Endothelial cell of umbilical vein (primary cell): ENCODE measurements around the gene CNKSR3. TPM values are rescaled to one million over a fixed set of nuclear protein-coding genes. Genes with fewer than 3 reads are reported as not detected.

Source experiments
- BruUV-seq: library from RNA; stranded (reverse); fragments of 400-500 nt; replicated peaks from 2 replicates; lab custom pipeline; 2021; lab: Mats Ljungman, UMichigan
- CTCF ChIA-PET: fragments of 300-600, 350-600 bp; sonication (Branson Sonifier 250); formaldehyde crosslinking; loops from one replicate; lab custom pipeline; 2021; ENCODE audit warnings: antibody characterized with exemption, inconsistent platforms; lab: Charles Lee
- POLR2A ChIA-PET: fragments of 300-600, 350-600 bp; sonication (Branson Sonifier 250); formaldehyde crosslinking; loops from one replicate; lab custom pipeline; 2021; ENCODE audit warnings: antibody characterized with exemption, inconsistent platforms; lab: Charles Lee
- DNase-seq: peaks from one replicate; pipeline ENCODE4 v3.0.0-alpha.2; 2011; ENCODE audit warnings: low read depth, low spot score
- FAIRE-seq: peaks from 2 replicates; lab custom pipeline; 2011; peaks lifted over from hg19 to GRCh38; lab: Jason Lieb, UNC
- H2AFZ ChIP-seq: 2 replicates; pipeline ENCODE4 v1.6.0; 2012; ENCODE audit warnings: low read depth, low read length, control low read depth, inconsistent platforms
- H3K27ac ChIP-seq: 2 replicates; pipeline ENCODE4 v1.5.1; 2011; ENCODE audit warnings: low read depth, mild to moderate bottlenecking, control low read depth, low read length, moderate library complexity; ENCODE audit not compliant: insufficient read depth
- H3K27me3 ChIP-seq, 2 experiments: 2 replicates each; pipeline versions ENCODE4 v1.6.0 to v1.6.1; 2011; ENCODE audit warnings: low read length in 2 of 2, mixed read lengths in 1 of 2; ENCODE audit not compliant: control insufficient read depth in 2 of 2, insufficient read depth in 2 of 2
- H3K36me3 ChIP-seq, 2 experiments: 2 replicates in 1 of 2; 3 replicates in 1 of 2; pipeline ENCODE4 v1.5.1; 2011; ENCODE audit warnings: low read length in 2 of 2, mild to moderate bottlenecking in 1 of 2, moderate library complexity in 1 of 2; ENCODE audit not compliant: control insufficient read depth in 2 of 2, insufficient read depth in 2 of 2; ENCODE audit errors: extremely low read depth in 1 of 2
- H3K4me1 ChIP-seq: 3 replicates; pipeline ENCODE4 v1.5.1; 2011; ENCODE audit warnings: mild to moderate bottlenecking, low read length; ENCODE audit not compliant: control insufficient read depth, insufficient read depth; ENCODE audit errors: extremely low read depth
- H3K4me2 ChIP-seq: 2 replicates; pipeline ENCODE4 v1.6.1; 2011; ENCODE audit warnings: low read length, control low read depth, mixed read lengths; ENCODE audit not compliant: insufficient read depth
- H3K4me3 ChIP-seq, 3 experiments: fragments of 200-600 bp in 1 of 3; sonication (generic), shearing (Covaris generic) in 1 of 3; replicated peaks in 1 of 3; 2 replicates each; pipeline ENCODE4 v1.5.1; 2011 to 2016; ENCODE audit warnings: control low read depth in 3 of 3, low read length in 3 of 3, mild to moderate bottlenecking in 2 of 3, inconsistent platforms in 1 of 3, low read depth in 1 of 3, moderate library complexity in 1 of 3; ENCODE audit not compliant: insufficient read depth in 1 of 3
- H3K79me2 ChIP-seq: 2 replicates; pipeline ENCODE4 v1.6.0; 2012; ENCODE audit warnings: low read length, inconsistent platforms; ENCODE audit not compliant: control insufficient read depth, insufficient read depth
- H3K9ac ChIP-seq: replicated peaks from 2 replicates; pipeline ENCODE3; 2011; ENCODE audit warnings: low read length, control low read depth; ENCODE audit not compliant: insufficient read depth; ENCODE audit errors: extremely low read depth
- H3K9me1 ChIP-seq: replicated peaks from 3 replicates; pipeline ENCODE4 v1.6.0; 2011; ENCODE audit warnings: mild to moderate bottlenecking, low read length; ENCODE audit not compliant: control insufficient read depth, insufficient read depth; ENCODE audit errors: extremely low read depth
- H3K9me3 ChIP-seq: replicated peaks from 2 replicates; pipeline ENCODE4 v1.5.1; 2012; ENCODE audit warnings: low read length, inconsistent platforms; ENCODE audit not compliant: control insufficient read depth, insufficient read depth
- H4K20me1 ChIP-seq: replicated peaks from 2 replicates; pipeline ENCODE3; 2011; ENCODE audit warnings: mild to moderate bottlenecking, low read length; ENCODE audit not compliant: control insufficient read depth, insufficient read depth; ENCODE audit errors: extremely low read depth
- CTCF ChIP-seq, 2 donors: IDR thresholded peaks; 1 replicate in 1 of 2; 2 replicates in 1 of 2; pipeline ENCODE4 v1.5.1; 2011; ENCODE audit warnings: low read length in 2 of 2, mild to moderate bottlenecking in 2 of 2, moderate library complexity in 2 of 2, control low read depth in 1 of 2, inconsistent platforms in 1 of 2, low read depth in 1 of 2; ENCODE audit not compliant: insufficient read depth in 1 of 2; ENCODE audit errors: extremely low read depth in 1 of 2
- EZH2 ChIP-seq: IDR thresholded peaks from 2 replicates; pipeline ENCODE4 v1.6.1; 2012; ENCODE audit warnings: borderline replicate concordance, low read depth, mild to moderate bottlenecking, moderate library complexity, low read length, inconsistent platforms; ENCODE audit not compliant: severe bottlenecking
- FOS ChIP-seq: IDR thresholded peaks from 2 replicates; pipeline ENCODE4 v1.6.1; 2011; ENCODE audit warnings: mild to moderate bottlenecking, low read length, moderate library complexity, borderline replicate concordance; ENCODE audit not compliant: insufficient read depth
- GATA2 ChIP-seq: IDR thresholded peaks from 2 replicates; pipeline ENCODE4 v1.7.0; 2011; ENCODE audit warnings: low read depth, mild to moderate bottlenecking, moderate library complexity, mixed read lengths, low read length; ENCODE audit not compliant: insufficient read length, insufficient read depth
- JUN ChIP-seq: IDR thresholded peaks from 2 replicates; pipeline ENCODE4 v1.6.1; 2011; ENCODE audit warnings: borderline replicate concordance, low read depth; ENCODE audit not compliant: insufficient read length, insufficient read depth
- MAX ChIP-seq: IDR thresholded peaks from 2 replicates; pipeline ENCODE4 v1.6.1; 2011; ENCODE audit not compliant: insufficient read depth, insufficient read length
- MYC ChIP-seq: IDR thresholded peaks from one replicate; pipeline ENCODE4 v1.6.1; 2011; ENCODE audit warnings: mild to moderate bottlenecking, low read depth, low read length
- POLR2A ChIP-seq: IDR thresholded peaks from 2 replicates; pipeline ENCODE4 v1.6.1; 2012; ENCODE audit warnings: low read depth, mild to moderate bottlenecking, control low read depth, low read length
- POLR2AphosphoS5 ChIP-seq: IDR thresholded peaks from 2 replicates; pipeline ENCODE4 v1.6.1; 2012; ENCODE audit warnings: low read depth, mild to moderate bottlenecking, control low read depth, low read length, moderate library complexity; ENCODE audit not compliant: insufficient read depth
- dilution Hi-C: fragments of 300-500 bp; cut with MboI; formaldehyde crosslinking; loops from one replicate; pipeline ENCODE4 v1.15.0; 2019; ENCODE audit warnings: low sequenced_read_pairs; ENCODE audit not compliant: extremely low pct_ligation_motif_present
- intact Hi-C: fragments of 100-400 bp; cut with micrococcal nuclease; formaldehyde crosslinking; loops from one replicate; pipeline ENCODE4 v1.10.0; 2022
- polyA plus RNA-seq, 4 experiments: library from polyadenylated mRNA; depleted of rRNA in 3 of 4; stranded (reverse) in 3 of 4; unstranded in 1 of 4; fragments of >200 nt; gene quantifications; 2 replicates each; pipeline versions ENCODE4 v1.2.1 to v1.2.3, GENCODE V29; 2011 to 2012; ENCODE audit warnings: missing spikeins in 1 of 4
- total RNA-seq: library from RNA; stranded (reverse); gene quantifications from 2 replicates; pipeline ENCODE4 v1.2.3, GENCODE V29; 2021

The CNKSR3 gene
- total and polyA plus RNA-seq, 2 donors (not counting 3 experiments of a cell fraction or from before 2014, with no cell fraction given) = 2.3 to 15.6 TPM

- no peak overlapping the region for H3K4me3 ChIP-seq
- no peaks in the 10 kb centered on the region for H4K20me1 ChIP-seq
- no peak overlapping the region for H3K4me2 ChIP-seq
- H2AFZ ChIP-seq = no peak overlapping the region
- peaks cover 0 to 2% of the 10 kb centered on the region in 2 experiments for H3K27me3 ChIP-seq
- intact Hi-C loops (no loop called here), dilution Hi-C loops (no loop called here)
- no peaks in the 10 kb centered on the region for H3K79me2 ChIP-seq
- H3K4me1 ChIP-seq = peaks cover 5% of the 10 kb centered on the region
- POLR2A ChIA-PET = no interaction called here
- no peak for DNase-seq
- BruUV-seq = no TSS peak
- FAIRE-seq = no peak
- CTCF ChIA-PET = interaction anchor here (1.3 kb wide), 1 partner anchor 34 kb away, joined by 3 read pairs; no protein-coding TSS in a partner anchor
- H3K36me3 ChIP-seq = no peaks in the 10 kb centered on the region
- TF ChIP-seq GATA2 (no peak), MAX (no peak), FOS (no peak), JUN (no peak), EZH2 (no peak), POLR2AphosphoS5 (no peak), POLR2A (no peak), MYC (no peak), CTCF (IDR thresholded peaks at IDR 0.05; ENCODE audit: extremely low read depth in 1 of 2, insufficient read depth in 1 of 2, low read depth in 1 of 2, low read length in 2 of 2) (no peak)
- no peak overlapping the region for H3K27ac ChIP-seq
- no peak overlapping the region for H3K9ac ChIP-seq
- no peaks in the 10 kb centered on the region for H3K9me3 ChIP-seq
- no peaks in the 10 kb centered on the region for H3K9me1 ChIP-seq
These were observed 24.0 kb upstream of the CNKSR3 start for GRCh38 chr6:154534531-154534930.
